ENCODE results near the gene HSP90AB1. TPM values are rescaled to one million over a fixed set of nuclear protein-coding genes. Genes with fewer than 3 reads are reported as not detected.

The HSP90AB1 gene
- total RNA-seq, 1 experiment from 2014 or later = 1,280 TPM

GRCh38 chr6:44248579-44248978, 1.7 kb downstream of the HSP90AB1 start:
- no peaks in the 10 kb centered on the region for H3K9me3 ChIP-seq (ENCODE audit: low read length)
- peaks cover 59% of the 10 kb centered on the region for H3K79me2 ChIP-seq (ENCODE audit: low read length)
- H3K9ac ChIP-seq (ENCODE audit: low read length) = peak overlapping the region; percentile 96
- H3K4me2 ChIP-seq (ENCODE audit: low read length) = peak overlapping the region; percentile 90
- CTCF ChIA-PET = no interaction called here
- ATAC-seq (no peak), DNase-seq (no peak)
- BruUV-seq (replicated peaks) = no TSS peak
- no peaks in the 10 kb centered on the region for H3K9me2 ChIP-seq (replicated peaks; ENCODE audit: low read length)
- peaks cover 44% of the 10 kb centered on the region for H3F3A ChIP-seq (ENCODE audit: low read length, unreplicated experiment)
- intact Hi-C loops (cut with micrococcal nuclease) = no loop called here
- H3K4me1 ChIP-seq (ENCODE audit: insufficient read depth, low read length) = peaks cover 39% of the 10 kb centered on the region
- H3K4me3 ChIP-seq (ENCODE audit: low read length) = peak overlapping the region; percentile 99
- peaks cover 62% of the 10 kb centered on the region for H3K36me3 ChIP-seq (ENCODE audit: low read depth, low read length)
- POLR2A ChIA-PET (ENCODE audit: unreplicated experiment) = interaction anchor here (0.8 to 2.1 kb wide), 2 partner anchors 8 to 189 kb away, joined by 4 to 10 read pairs; no protein-coding TSS in a partner anchor
- H2AFZ ChIP-seq (ENCODE audit: low read length) = no peak overlapping the region
- H3K27ac ChIP-seq (ENCODE audit: low read length) = no peak overlapping the region
- no peak for TF ChIP-seq EZH2 (IDR thresholded peaks at IDR 0.05; ENCODE audit: low read length, unreplicated experiment)
- no peak for TF ChIP-seq CTCF (conservative IDR thresholded peaks at IDR 0.05; ENCODE audit: low read depth, low read length)
- TF ChIP-seq EZH2phosphoT487 (IDR thresholded peaks at IDR 0.05; ENCODE audit: borderline replicate concordance, low read length) = no peak
- no peaks in the 10 kb centered on the region for H3K27me3 ChIP-seq (ENCODE audit: low read length)
- peaks cover 65% of the 10 kb centered on the region for H4K20me1 ChIP-seq (ENCODE audit: low read length)

GRCh38 chr6:44249082-44249748, 2.3 kb downstream of the HSP90AB1 start:
- POLR2A ChIA-PET (ENCODE audit: unreplicated experiment) = no interaction called here

More at GRCh38 chr6:44249082-44249748, 2.3 kb downstream of the HSP90AB1 start:
- peaks cover 59% of the 10 kb centered on the region for H3K79me2 ChIP-seq (ENCODE audit: low read length)
- CTCF ChIA-PET = no interaction called here
- H3K27me3 ChIP-seq (ENCODE audit: low read length) = no peaks in the 10 kb centered on the region
- peaks cover 67% of the 10 kb centered on the region for H3K36me3 ChIP-seq (ENCODE audit: low read depth, low read length)
- ATAC-seq (no peak), DNase-seq (no peak)
- H3K27ac ChIP-seq (ENCODE audit: low read length) = no peak overlapping the region
- intact Hi-C loops (cut with micrococcal nuclease) = no loop called here
- H3K9me3 ChIP-seq (ENCODE audit: low read length) = no peaks in the 10 kb centered on the region
- no peak for TF ChIP-seq CTCF (conservative IDR thresholded peaks at IDR 0.05; ENCODE audit: low read depth, low read length)
- no peak for TF ChIP-seq EZH2phosphoT487 (IDR thresholded peaks at IDR 0.05; ENCODE audit: borderline replicate concordance, low read length)
- TF ChIP-seq EZH2 (IDR thresholded peaks at IDR 0.05; ENCODE audit: low read length, unreplicated experiment) = no peak
- peaks cover 39% of the 10 kb centered on the region for H3K4me1 ChIP-seq (ENCODE audit: insufficient read depth, low read length)
- peak overlapping the region; percentile 90 for H3K4me2 ChIP-seq (ENCODE audit: low read length)
- H3F3A ChIP-seq (ENCODE audit: low read length, unreplicated experiment) = peaks cover 51% of the 10 kb centered on the region
- H2AFZ ChIP-seq (ENCODE audit: low read length) = no peak overlapping the region
- no peaks in the 10 kb centered on the region for H3K9me2 ChIP-seq (replicated peaks; ENCODE audit: low read length)
- peaks cover 71% of the 10 kb centered on the region for H4K20me1 ChIP-seq (ENCODE audit: low read length)
- peak overlapping the region; percentile 99 for H3K4me3 ChIP-seq (ENCODE audit: low read length)
- peak overlapping the region; percentile 96; the same call in 1 of the 2 replicates for H3K9ac ChIP-seq (ENCODE audit: low read length)
- no TSS peak for BruUV-seq (replicated peaks)

All from PC-3 (cell line).